Measurements from ENCODE around the gene GGN. TPM values are rescaled to one million over a fixed set of nuclear protein-coding genes. Genes with fewer than 3 reads are reported as not detected.
"Not testable (repeated sequence)": the region's sequence is repeated elsewhere in the genome, so short reads cannot be mapped to it uniquely, and the experiment has no call there.

Gene GGN
- total RNA-seq, 4 donors from 2014 or later, result 2.5 to 10.1 (median 6.2) TPM

DNA sequence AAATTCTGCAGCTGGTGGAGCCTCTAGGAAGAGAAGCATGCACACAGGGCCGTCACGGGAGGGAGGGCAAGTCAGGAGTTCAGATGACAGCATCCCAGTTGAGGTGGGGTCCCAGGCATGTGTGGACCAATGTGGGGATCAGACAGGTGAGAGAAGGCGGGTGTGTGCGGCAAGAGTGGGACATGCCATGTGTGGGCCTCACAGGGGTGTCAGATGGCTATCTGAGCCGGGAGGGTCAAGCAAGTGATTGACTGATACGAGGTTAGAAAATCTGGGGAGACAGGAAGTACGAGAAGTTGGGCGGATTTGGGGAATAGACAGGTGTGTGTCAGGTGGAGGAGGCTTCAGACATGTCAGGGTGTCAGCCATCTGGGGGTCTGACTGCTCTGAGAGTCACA is 29.3 kb upstream of the GGN start:
- Histone ChIP-seq H3K27ac (peak overlapping the region in 1 of 4 donors; percentile 58), H3K9me3 (no peaks in the 10 kb centered on the region), H3K4me3 (peak overlapping the region in 1 of 4 donors; percentile 51), H3K27me3 (no peaks in the 10 kb centered on the region), H3K36me3 (no peaks in the 10 kb centered on the region), H3K4me1 (peaks cover 0 to 6% (median 5%) of the 10 kb centered on the region in 4 donors)
- TF ChIP-seq POLR2A (IDR thresholded peaks at IDR 0.05), result no peak
- no peak for TF ChIP-seq CTCF (IDR thresholded peaks at IDR 0.05)
- DNase-seq, result no peak

- H3K36me3 ChIP-seq, result peaks cover 0 to 3% (median 0%) of the 10 kb centered on the region in 3 donors
Observed at GRCh38 chr19:38413416-38413815, 25.6 kb upstream of the GGN start.

GRCh38 chr19:38412961-38413360 is 25.1 kb upstream of the GGN start:
- DNase-seq, result peak in 1 of 3 donors; percentile 15

More at GRCh38 chr19:38413416-38413815, 25.6 kb upstream of the GGN start:
- TF ChIP-seq CTCF (IDR thresholded peaks at IDR 0.05) (no peak), POLR2A (IDR thresholded peaks at IDR 0.05) (no peak)
- Histone ChIP-seq H3K27me3 (no peaks in the 10 kb centered on the region), H3K9me3 (no peaks in the 10 kb centered on the region), H3K4me3 (no peak overlapping the region), H3K27ac (no peak overlapping the region), H3K4me1 (peaks cover 0 to 5% (median 5%) of the 10 kb centered on the region in 4 donors)
- DNase-seq, result no peak

DNA sequence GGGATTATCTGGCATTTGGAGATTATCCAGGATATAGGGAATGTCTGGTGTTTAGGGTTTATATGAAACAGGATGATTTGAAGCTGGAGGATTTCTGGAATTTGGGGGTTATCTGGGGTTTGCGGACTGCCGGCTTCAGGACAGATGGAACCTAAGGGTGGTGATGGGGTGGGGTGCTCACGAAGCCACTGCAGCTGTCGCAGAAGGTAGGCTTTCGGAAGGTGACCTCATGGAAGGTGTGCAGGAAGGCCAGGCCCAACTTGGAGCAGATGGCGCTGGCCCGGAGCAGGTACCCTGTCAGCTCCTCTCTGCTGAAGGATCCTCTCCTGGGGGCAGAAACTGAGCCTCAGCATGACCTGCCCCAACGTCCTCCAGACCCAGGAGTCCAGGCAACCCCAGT is 24.7 kb upstream of the GGN start:
- Histone ChIP-seq H3K4me3 (no peak overlapping the region), H3K4me1 (no peaks in the 10 kb centered on the region), H3K36me3 (peaks cover 0 to 6% (median 0%) of the 10 kb centered on the region in 3 donors), H3K27ac (no peak overlapping the region), H3K9me3 (no peaks in the 10 kb centered on the region), H3K27me3 (no peaks in the 10 kb centered on the region)
- no peak for TF ChIP-seq POLR2A (IDR thresholded peaks at IDR 0.05)
- no peak for TF ChIP-seq CTCF (IDR thresholded peaks at IDR 0.05)
- peak in 1 of 3 donors; percentile 29 for DNase-seq

More at GRCh38 chr19:38412961-38413360, 25.1 kb upstream of the GGN start:
- Histone ChIP-seq H3K27me3 (no peaks in the 10 kb centered on the region), H3K4me3 (no peak overlapping the region), H3K27ac (no peak overlapping the region), H3K9me3 (no peaks in the 10 kb centered on the region), H3K36me3 (peaks cover 0 to 6% (median 0%) of the 10 kb centered on the region in 3 donors), H3K4me1 (peaks cover 0 to under 1% (median under 1%) of the 10 kb centered on the region in 4 donors)
- TF ChIP-seq CTCF (IDR thresholded peaks at IDR 0.05) (no peak), POLR2A (IDR thresholded peaks at IDR 0.05) (no peak)

- DNase-seq, H3K4me1 ChIP-seq, H3K27me3 ChIP-seq, H3K27ac ChIP-seq, H3K9me3 ChIP-seq, H3K4me3 ChIP-seq: not testable (repeated sequence)
- peaks cover 0 to 11% (median 0%) of the 10 kb centered on the region in 3 donors for H3K36me3 ChIP-seq
Observed at GRCh38 chr19:38411898-38412297, 24.1 kb upstream of the GGN start.

- Histone ChIP-seq H3K9me3 (no peaks in the 10 kb centered on the region), H3K4me1 (no peaks in the 10 kb centered on the region), H3K27ac (no peak overlapping the region), H3K27me3 (no peaks in the 10 kb centered on the region), H3K4me3 (no peak overlapping the region), H3K36me3 (peaks cover 0 to 18% (median 0%) of the 10 kb centered on the region in 3 donors)
- peak in 1 of 3 donors; percentile 39 for DNase-seq
- no peak for TF ChIP-seq CTCF (IDR thresholded peaks at IDR 0.05)
- no peak for TF ChIP-seq POLR2A (IDR thresholded peaks at IDR 0.05)
Observed at GRCh38 chr19:38411041-38411712, 23.3 kb upstream of the GGN start.

DNA sequence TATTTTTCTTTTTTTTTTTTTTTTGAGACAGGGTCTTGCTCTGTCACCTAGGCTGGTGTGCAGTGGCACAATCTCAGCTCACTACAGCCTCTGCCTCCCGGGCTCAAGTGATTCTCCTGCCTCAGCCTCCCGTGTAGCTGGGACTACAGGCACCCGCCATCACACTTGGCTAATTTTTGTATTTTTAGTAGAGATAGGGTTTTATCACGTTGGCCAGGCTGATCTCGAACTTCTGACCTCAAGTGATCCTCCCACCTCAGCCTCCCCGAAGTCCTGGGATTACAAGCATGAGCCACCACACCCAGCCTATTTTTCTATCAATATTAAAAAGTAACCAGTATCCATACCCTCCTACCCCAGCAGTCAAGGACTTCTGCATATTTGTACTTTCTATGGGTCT is 22.6 kb upstream of the GGN start:
- H3K9me3 ChIP-seq, H3K4me3 ChIP-seq, H3K27me3 ChIP-seq, H3K27ac ChIP-seq, H3K4me1 ChIP-seq: not testable (repeated sequence)
- peaks cover 0 to 24% (median 0%) of the 10 kb centered on the region in 3 donors for H3K36me3 ChIP-seq
- DNase-seq, result peak in 1 of 3 donors; percentile 5

All from Peyer's patch (tissue), 4 donors.